SK-N-SH (cell line): Measurements from ENCODE around the gene NR6A1. TPM values are rescaled to one million over a fixed set of nuclear protein-coding genes. Genes with fewer than 3 reads are reported as not detected.
"Not testable (repeated sequence)": the region's sequence is repeated elsewhere in the genome, so short reads cannot be mapped to it uniquely, and the experiment has no call there.

ENCODE experiments used
- CTCF ChIA-PET: fragments of 300-600, 350-600 bp; formaldehyde crosslinking; extraction: SDS; loops from one replicate; lab custom pipeline; 2021; lab: Yijun Ruan, JAX
- POLR2A ChIA-PET: fragments of 350-600 bp; sonication (Branson Sonifier 250); formaldehyde crosslinking; extraction: SDS; loops from one replicate; lab custom pipeline; 2020; ENCODE audit warnings: antibody characterized with exemption, inconsistent platforms; lab: Yijun Ruan, JAX
- DNase-seq: peaks from one replicate; pipeline ENCODE4 v3.0.0; 2012
- H2AFZ ChIP-seq: fragments of 200-600 bp; sonication (generic); 2 replicates; pipeline ENCODE4 v1.8.1; 2016; ENCODE audit warnings: antibody characterized with exemption, mild to moderate bottlenecking, low read depth
- H3F3A ChIP-seq: fragments of 200-600 bp; sonication (generic); replicated peaks from 2 replicates; pipeline ENCODE3; 2016; ENCODE audit warnings: antibody characterized with exemption, mild to moderate bottlenecking; ENCODE audit not compliant: insufficient read depth
- H3K27ac ChIP-seq, 2 experiments: fragments of 200-500 bp in 1 of 2; fragments of 200-600 bp in 1 of 2; sonication (Bioruptor generic) in 1 of 2; sonication (generic), shearing (Covaris generic) in 1 of 2; 2 replicates each; pipeline versions ENCODE4 v1.5.1 to v1.6.1; 2014 to 2016; ENCODE audit warnings: low read depth in 2 of 2, inconsistent platforms in 1 of 2, low read length in 1 of 2, mild to moderate bottlenecking in 1 of 2, mixed read lengths in 1 of 2
- H3K27me3 ChIP-seq: fragments of 200-600 bp; sonication (generic), shearing (Covaris generic); 2 replicates; pipeline ENCODE4 v1.6.1; 2016; ENCODE audit warnings: mixed run types; ENCODE audit not compliant: insufficient read depth
- H3K36me3 ChIP-seq, 2 experiments: fragments of 200-500 bp in 1 of 2; fragments of 200-600 bp in 1 of 2; sonication (Bioruptor generic) in 1 of 2; sonication (generic) in 1 of 2; replicated peaks in 1 of 2; 2 replicates each; pipeline versions ENCODE3 to v1.5.1; 2014 to 2016; ENCODE audit warnings: low read length in 1 of 2, mild to moderate bottlenecking in 1 of 2; ENCODE audit not compliant: insufficient read depth in 2 of 2, control insufficient read depth in 1 of 2
- H3K4me1 ChIP-seq, 2 experiments: fragments of 200-500 bp in 1 of 2; fragments of 200-600 bp in 1 of 2; sonication (Bioruptor generic) in 1 of 2; sonication (generic), shearing (Covaris generic) in 1 of 2; 2 replicates each; pipeline versions ENCODE4 v1.5.1 to v1.6.1; 2014 to 2016; ENCODE audit warnings: low read depth in 1 of 2, low read length in 1 of 2, mixed run types in 1 of 2; ENCODE audit not compliant: insufficient read depth in 2 of 2, control insufficient read depth in 1 of 2
- H3K4me2 ChIP-seq: fragments of 200-600 bp; sonication (generic), shearing (Covaris generic); 2 replicates; pipeline ENCODE4 v1.6.1; 2017; ENCODE audit warnings: mixed run types
- H3K4me3 ChIP-seq, 2 experiments: fragments of 200-500 bp in 1 of 2; fragments of 200-600 bp in 1 of 2; sonication (Bioruptor generic) in 1 of 2; sonication (generic), shearing (Covaris generic) in 1 of 2; 2 replicates each; pipeline versions ENCODE4 v1.5.1 to v1.8.1; 2014 to 2016; ENCODE audit warnings: low read depth in 2 of 2, inconsistent platforms in 1 of 2, low read length in 1 of 2, mild to moderate bottlenecking in 1 of 2, mixed read lengths in 1 of 2, moderate library complexity in 1 of 2
- H3K79me2 ChIP-seq: fragments of 200-600 bp; sonication (generic); 2 replicates; pipeline ENCODE4 v1.8.1; 2017; ENCODE audit warnings: mild to moderate bottlenecking; ENCODE audit not compliant: insufficient read depth
- H3K9ac ChIP-seq: fragments of 200-600 bp; sonication (generic); 2 replicates; pipeline ENCODE4 v1.6.1; 2017; ENCODE audit warnings: mixed run types
- H3K9me2 ChIP-seq: fragments of 200-600 bp; sonication (generic); 2 replicates; pipeline ENCODE4 v1.6.1; 2017; ENCODE audit warnings: mixed run types
- H3K9me3 ChIP-seq: fragments of 200-600 bp; sonication (generic); 2 replicates; pipeline ENCODE4 v1.6.1; 2017; ENCODE audit warnings: mixed run types, mild to moderate bottlenecking, moderate library complexity
- H4K20me1 ChIP-seq: fragments of 200-600 bp; sonication (generic); 2 replicates; pipeline ENCODE4 v1.6.1; 2017; ENCODE audit warnings: mild to moderate bottlenecking, mixed run types; ENCODE audit not compliant: insufficient read depth
- ELF1 ChIP-seq: IDR thresholded peaks from 2 replicates; pipeline ENCODE4 v1.4.0; 2012
- EP300 ChIP-seq, 2 experiments: IDR thresholded peaks; 2 replicates each; pipeline versions ENCODE4 v1.4.0 to v1.6.1; 2012; ENCODE audit warnings: borderline replicate concordance in 1 of 2, low read depth in 1 of 2, low read length in 1 of 2
- FOSL2 ChIP-seq: IDR thresholded peaks from 2 replicates; pipeline ENCODE4 v1.4.0; 2012; ENCODE audit warnings: low read depth, mild to moderate bottlenecking, moderate library complexity, borderline replicate concordance
- GABPA ChIP-seq: IDR thresholded peaks from 2 replicates; pipeline ENCODE4 v1.4.0; 2012; ENCODE audit warnings: low read depth, mild to moderate bottlenecking
- GATA2 ChIP-seq: sonication (generic); formaldehyde crosslinking; IDR thresholded peaks from 2 replicates; pipeline ENCODE4 v1.5.0; 2020; ENCODE audit warnings: mild to moderate bottlenecking, missing genetic modification reagents
- JUND ChIP-seq: IDR thresholded peaks from 2 replicates; pipeline ENCODE4 v1.4.0; 2012
- NRF1 ChIP-seq: IDR thresholded peaks from 2 replicates; pipeline ENCODE4 v1.6.1; 2012; ENCODE audit warnings: low read depth, mild to moderate bottlenecking, low read length
- SMC3 ChIP-seq: IDR thresholded peaks from 2 replicates; pipeline ENCODE4 v1.6.1; 2012; ENCODE audit warnings: low read depth, low read length, improper control_type of control experiment
- TCF12 ChIP-seq: IDR thresholded peaks from 2 replicates; pipeline ENCODE4 v1.4.0; 2012
- TEAD4 ChIP-seq: IDR thresholded peaks from 2 replicates; pipeline ENCODE4 v1.4.0; 2012; ENCODE audit warnings: mild to moderate bottlenecking, borderline replicate concordance; ENCODE audit not compliant: insufficient read depth
- YY1 ChIP-seq: IDR thresholded peaks from 2 replicates; pipeline ENCODE4 v1.4.0; 2012; ENCODE audit warnings: low read depth, mild to moderate bottlenecking
- WGBS: methylation state at CpG from one replicate; pipeline ENCODE4 v1.1.6; 2017; ENCODE audit warnings: low lambda C conversion rate; 5-methylcytosine and 5-hydroxymethylcytosine counted together
- polyA plus RNA-seq, 3 experiments: library from polyadenylated mRNA; depleted of rRNA; stranded (reverse); fragments of >200 nt; gene quantifications; 2 replicates each; pipeline ENCODE4 v1.2.3, GENCODE V29; 2012
- TF ChIP-seq, protein P1 (sequence below): IDR thresholded peaks from 2 replicates; pipeline ENCODE4 v1.6.1; 2012; ENCODE audit warnings: mild to moderate bottlenecking, low read depth, low read length, moderate library complexity
- TF ChIP-seq, protein P2 (sequence below): IDR thresholded peaks from 2 replicates; pipeline ENCODE4; 2012
- TF ChIP-seq, protein P3 (sequence below): fragments of 200-600 bp; sonication (generic); IDR thresholded peaks from 2 replicates; pipeline ENCODE4 v1.6.1; 2017; ENCODE audit warnings: antibody characterized with exemption, mild to moderate bottlenecking, moderate library complexity

The NR6A1 gene
- polyA plus RNA-seq, 1 of the 3 experiments (the other 2 are of a cell fraction), result 1.2 TPM

DNA sequence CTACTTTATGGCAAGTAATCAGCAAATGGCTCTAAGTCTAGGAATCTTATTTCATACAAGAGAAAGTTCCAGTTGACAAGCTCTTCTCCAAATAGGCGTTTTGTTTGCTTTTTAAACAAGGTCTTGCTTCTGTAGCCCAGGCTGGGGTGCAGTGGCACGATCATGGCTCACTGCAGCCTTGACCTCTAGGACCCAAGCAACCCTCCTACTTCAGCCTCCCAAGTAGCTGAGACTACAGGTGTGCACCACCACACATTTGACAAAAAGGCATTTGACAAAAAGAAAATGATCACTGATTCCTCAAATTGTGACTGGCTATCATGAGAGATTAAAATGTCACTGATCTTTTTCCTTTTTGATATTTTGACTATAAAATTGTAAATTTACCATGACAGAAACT lies 31.8 kb downstream of the NR6A1 start (continued):
- TF ChIP-seq, protein P1, sequence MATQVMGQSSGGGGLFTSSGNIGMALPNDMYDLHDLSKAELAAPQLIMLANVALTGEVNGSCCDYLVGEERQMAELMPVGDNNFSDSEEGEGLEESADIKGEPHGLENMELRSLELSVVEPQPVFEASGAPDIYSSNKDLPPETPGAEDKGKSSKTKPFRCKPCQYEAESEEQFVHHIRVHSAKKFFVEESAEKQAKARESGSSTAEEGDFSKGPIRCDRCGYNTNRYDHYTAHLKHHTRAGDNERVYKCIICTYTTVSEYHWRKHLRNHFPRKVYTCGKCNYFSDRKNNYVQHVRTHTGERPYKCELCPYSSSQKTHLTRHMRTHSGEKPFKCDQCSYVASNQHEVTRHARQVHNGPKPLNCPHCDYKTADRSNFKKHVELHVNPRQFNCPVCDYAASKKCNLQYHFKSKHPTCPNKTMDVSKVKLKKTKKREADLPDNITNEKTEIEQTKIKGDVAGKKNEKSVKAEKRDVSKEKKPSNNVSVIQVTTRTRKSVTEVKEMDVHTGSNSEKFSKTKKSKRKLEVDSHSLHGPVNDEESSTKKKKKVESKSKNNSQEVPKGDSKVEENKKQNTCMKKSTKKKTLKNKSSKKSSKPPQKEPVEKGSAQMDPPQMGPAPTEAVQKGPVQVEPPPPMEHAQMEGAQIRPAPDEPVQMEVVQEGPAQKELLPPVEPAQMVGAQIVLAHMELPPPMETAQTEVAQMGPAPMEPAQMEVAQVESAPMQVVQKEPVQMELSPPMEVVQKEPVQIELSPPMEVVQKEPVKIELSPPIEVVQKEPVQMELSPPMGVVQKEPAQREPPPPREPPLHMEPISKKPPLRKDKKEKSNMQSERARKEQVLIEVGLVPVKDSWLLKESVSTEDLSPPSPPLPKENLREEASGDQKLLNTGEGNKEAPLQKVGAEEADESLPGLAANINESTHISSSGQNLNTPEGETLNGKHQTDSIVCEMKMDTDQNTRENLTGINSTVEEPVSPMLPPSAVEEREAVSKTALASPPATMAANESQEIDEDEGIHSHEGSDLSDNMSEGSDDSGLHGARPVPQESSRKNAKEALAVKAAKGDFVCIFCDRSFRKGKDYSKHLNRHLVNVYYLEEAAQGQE, result no peak
- TF ChIP-seq FOSL2 (no peak), GABPA (no peak), EP300 (IDR thresholded peaks at IDR 0.05; ENCODE audit: borderline replicate concordance in 1 of 2, low read depth in 1 of 2, low read length in 1 of 2) (no peak), ELF1 (no peak)
- TF ChIP-seq, protein P2, sequence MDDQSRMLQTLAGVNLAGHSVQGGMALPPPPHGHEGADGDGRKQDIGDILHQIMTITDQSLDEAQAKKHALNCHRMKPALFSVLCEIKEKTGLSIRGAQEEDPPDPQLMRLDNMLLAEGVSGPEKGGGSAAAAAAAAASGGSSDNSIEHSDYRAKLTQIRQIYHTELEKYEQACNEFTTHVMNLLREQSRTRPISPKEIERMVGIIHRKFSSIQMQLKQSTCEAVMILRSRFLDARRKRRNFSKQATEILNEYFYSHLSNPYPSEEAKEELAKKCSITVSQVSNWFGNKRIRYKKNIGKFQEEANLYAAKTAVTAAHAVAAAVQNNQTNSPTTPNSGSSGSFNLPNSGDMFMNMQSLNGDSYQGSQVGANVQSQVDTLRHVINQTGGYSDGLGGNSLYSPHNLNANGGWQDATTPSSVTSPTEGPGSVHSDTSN, result no peak
- TF ChIP-seq, protein P3, sequence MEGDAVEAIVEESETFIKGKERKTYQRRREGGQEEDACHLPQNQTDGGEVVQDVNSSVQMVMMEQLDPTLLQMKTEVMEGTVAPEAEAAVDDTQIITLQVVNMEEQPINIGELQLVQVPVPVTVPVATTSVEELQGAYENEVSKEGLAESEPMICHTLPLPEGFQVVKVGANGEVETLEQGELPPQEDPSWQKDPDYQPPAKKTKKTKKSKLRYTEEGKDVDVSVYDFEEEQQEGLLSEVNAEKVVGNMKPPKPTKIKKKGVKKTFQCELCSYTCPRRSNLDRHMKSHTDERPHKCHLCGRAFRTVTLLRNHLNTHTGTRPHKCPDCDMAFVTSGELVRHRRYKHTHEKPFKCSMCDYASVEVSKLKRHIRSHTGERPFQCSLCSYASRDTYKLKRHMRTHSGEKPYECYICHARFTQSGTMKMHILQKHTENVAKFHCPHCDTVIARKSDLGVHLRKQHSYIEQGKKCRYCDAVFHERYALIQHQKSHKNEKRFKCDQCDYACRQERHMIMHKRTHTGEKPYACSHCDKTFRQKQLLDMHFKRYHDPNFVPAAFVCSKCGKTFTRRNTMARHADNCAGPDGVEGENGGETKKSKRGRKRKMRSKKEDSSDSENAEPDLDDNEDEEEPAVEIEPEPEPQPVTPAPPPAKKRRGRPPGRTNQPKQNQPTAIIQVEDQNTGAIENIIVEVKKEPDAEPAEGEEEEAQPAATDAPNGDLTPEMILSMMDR, result no peak
- TF ChIP-seq, all 33 proteins: peak for 0

DNA sequence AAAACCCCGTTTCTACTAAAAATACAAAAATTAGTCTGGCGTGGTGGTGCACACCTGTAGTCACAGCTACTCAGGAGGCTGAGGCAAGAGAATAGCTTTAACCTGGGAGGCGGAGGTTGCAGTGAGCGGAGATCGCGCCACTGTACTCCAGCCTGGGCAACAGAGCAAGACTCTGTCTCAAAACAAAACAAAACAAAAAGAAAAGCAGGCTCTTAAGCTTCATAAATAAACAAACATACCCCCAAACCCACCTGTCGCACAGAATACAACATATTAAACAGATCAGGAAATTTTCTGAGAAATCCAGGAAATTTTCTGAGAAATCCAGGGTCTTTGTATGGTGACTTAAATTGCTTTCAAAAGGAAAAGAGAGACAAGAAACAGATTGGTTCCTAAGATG lies 33.0 kb downstream of the NR6A1 start:
- H3K27ac ChIP-seq, H4K20me1 ChIP-seq, H3K9me3 ChIP-seq, H3K27me3 ChIP-seq, H2AFZ ChIP-seq, H3K4me3 ChIP-seq, H3K9me2 ChIP-seq, H3K4me2 ChIP-seq, H3K9ac ChIP-seq, H3K36me3 ChIP-seq, POLR2A ChIA-PET, DNase-seq: not testable (repeated sequence)
- Histone ChIP-seq H3K79me2 (peaks cover 11% of the 10 kb centered on the region; the same call in 1 of the 2 replicates), H3K4me1 (peaks cover 7 to 33% of the 10 kb centered on the region in 2 experiments), H3F3A (peaks cover 21% of the 10 kb centered on the region)
- CTCF ChIA-PET, result interaction anchor here (1.6 to 2.6 kb wide), 2 partner anchors 26 to 121 kb away, joined by 6 to 8 read pairs; no protein-coding TSS in a partner anchor
- 95% methylated on average over 7 of the region's 7 CpGs for WGBS

DNA sequence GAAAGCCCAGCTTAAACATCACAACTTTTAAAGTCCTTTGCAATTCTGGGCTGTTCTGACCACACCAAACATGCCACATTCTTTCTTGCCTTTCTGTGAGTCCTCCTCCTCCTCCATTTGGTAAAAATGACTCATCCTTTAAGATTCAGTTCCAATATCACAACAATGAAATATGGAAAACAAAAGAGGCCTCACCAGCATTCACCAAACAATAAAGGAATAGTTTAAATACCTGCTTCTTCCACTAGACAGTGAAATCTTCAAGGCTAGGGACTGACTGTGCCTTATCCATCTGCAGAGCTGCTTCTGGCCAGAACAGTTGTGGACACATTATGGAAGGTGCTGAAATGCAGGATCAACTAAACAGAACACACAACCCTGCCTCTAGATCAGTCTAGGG lies 36.0 kb downstream of the NR6A1 start:
- H3K27ac ChIP-seq, result peak overlapping the region; percentile 34 to 65; a peak in 3 of 4 replicates
- ChIA-PET CTCF (interaction anchor here (1.3 to 3.7 kb wide), 3 partner anchors 18 to 30 kb away, joined by 4 to 19 read pairs (median 9); no protein-coding TSS in a partner anchor), POLR2A (no interaction called here)
- H3K9me3 ChIP-seq, result no peaks in the 10 kb centered on the region
- H3K4me2 ChIP-seq, result peak overlapping the region; percentile 54
- H4K20me1 ChIP-seq, result no peaks in the 10 kb centered on the region
- peaks cover 11% of the 10 kb centered on the region; the same call in 1 of the 2 replicates for H3K79me2 ChIP-seq
- H3K9me2 ChIP-seq, result no peaks in the 10 kb centered on the region
- peaks cover 0 to 19% of the 10 kb centered on the region in 2 experiments; a peak in 1 of 4 replicates for H3K4me1 ChIP-seq
- no peak overlapping the region for H3K4me3 ChIP-seq
- H3F3A ChIP-seq, result peaks cover 13% of the 10 kb centered on the region
- no peaks in the 10 kb centered on the region for H3K27me3 ChIP-seq
- peak; percentile 54; the same call in 1 of the 2 replicates for TF ChIP-seq TCF12
- no peak for TF ChIP-seq SMC3
- no peak for TF ChIP-seq GATA2
- no peak for TF ChIP-seq GABPA
- TF ChIP-seq FOSL2, result peak; percentile 84
- TF ChIP-seq YY1, result peak; percentile 37; the same call in 1 of the 2 replicates
- 0 out of 4 replicates have a peak, but pooled peaks of 1 of the 2 experiments have one; percentile 38 for TF ChIP-seq EP300 (IDR thresholded peaks at IDR 0.05; ENCODE audit: borderline replicate concordance in 1 of 2, low read depth in 1 of 2, low read length in 1 of 2)
- TF ChIP-seq, protein P2, result peak; percentile 38; the same call in 1 of the 2 replicates
- TF ChIP-seq JUND, result peak; percentile 83
- 0 out of 2 replicates have a peak, but pooled peaks have one; percentile 35 for TF ChIP-seq TEAD4
- TF ChIP-seq NRF1, result no peak
- TF ChIP-seq, all 33 proteins: peak for 7
- Histone ChIP-seq H3K9ac (peak overlapping the region; percentile 8; the same call in 1 of the 2 replicates), H3K36me3 (peaks cover 0 to 15% of the 10 kb centered on the region in 2 experiments), H2AFZ (0 out of 2 replicates have a peak overlapping the region, but pooled peaks have one; percentile 6)
- DNase-seq, result no peak
